Mesothelial cell of epicardium (in vitro differentiated cells): ENCODE data around the gene PTPRJ. TPM values are rescaled to one million over a fixed set of nuclear protein-coding genes. Genes with fewer than 3 reads are reported as not detected.
"Not testable (repeated sequence)": the region's sequence is repeated elsewhere in the genome, so short reads cannot be mapped to it uniquely, and the experiment has no call there.

Experiments
- DNase-seq, 2 experiments: peaks; one replicate each; pipeline ENCODE4 v3.0.0; 2021; ENCODE audit warnings: low spot score in 2 of 2; ENCODE audit not compliant: unreplicated experiment in 2 of 2
- H3K27ac Mint-ChIP-seq: 2 replicates; pipeline ENCODE4 v1.8.0; 2021; ENCODE audit warnings: mixed read lengths
- H3K27me3 Mint-ChIP-seq: 2 replicates; pipeline ENCODE4 v1.8.0; 2021; ENCODE audit warnings: low read depth, mixed read lengths
- H3K36me3 Mint-ChIP-seq: 2 replicates; pipeline ENCODE4 v1.8.0; 2021; ENCODE audit warnings: mixed read lengths
- H3K4me1 Mint-ChIP-seq: 2 replicates; pipeline ENCODE4 v1.8.0; 2021; ENCODE audit warnings: mixed read lengths
- H3K4me3 Mint-ChIP-seq: 2 replicates; pipeline ENCODE4 v1.8.0; 2021; ENCODE audit warnings: mild to moderate bottlenecking, moderate library complexity, mixed read lengths
- H3K9me3 Mint-ChIP-seq: 2 replicates; pipeline ENCODE4 v1.8.0; 2021; ENCODE audit warnings: mixed read lengths
- total RNA-seq: library from RNA; stranded (reverse); gene quantifications from 3 replicates; pipeline ENCODE4 v1.2.1, GENCODE V29; 2021
- TF ChIP-seq, protein P1 (sequence below): fragments of 200-600 bp; sonication (generic); IDR thresholded peaks from one replicate; pipeline ENCODE4 v1.5.0; 2021; ENCODE audit warnings: antibody characterized with exemption; ENCODE audit not compliant: unreplicated experiment

PTPRJ gene
- total RNA-seq, 1 donor from 2014 or later, result 26.2 TPM

DNA sequence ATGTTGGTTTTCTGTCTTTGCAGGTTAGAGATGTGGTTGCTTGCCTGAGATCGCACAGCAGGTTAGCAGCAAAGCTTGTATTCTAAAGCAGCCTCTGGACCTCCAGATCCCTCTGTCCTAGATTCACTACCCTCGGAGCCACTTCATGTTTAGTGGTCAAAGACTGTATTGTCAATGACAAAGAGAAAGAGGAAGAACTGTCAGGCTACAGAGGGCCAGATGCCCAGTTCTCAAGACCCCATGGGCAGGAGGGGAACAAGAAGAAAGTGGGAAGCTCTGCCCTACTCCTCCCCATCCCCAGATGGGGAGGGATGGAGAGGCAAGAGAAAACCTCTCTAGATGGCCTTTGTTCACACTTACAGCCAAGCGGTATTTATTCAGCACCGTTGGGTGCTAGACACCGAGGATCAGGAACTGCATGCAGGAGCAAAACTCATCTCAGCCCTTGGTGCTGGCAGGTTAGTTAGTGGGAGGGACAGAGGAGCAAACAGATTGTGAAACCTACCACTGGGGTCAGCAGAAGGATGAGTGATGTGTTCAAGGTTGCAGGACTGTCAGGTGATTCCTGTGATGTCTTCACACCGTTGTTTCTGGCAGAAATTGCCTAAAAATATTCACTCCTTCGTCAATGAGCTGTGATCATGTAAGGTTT is 38.3 kb upstream of the PTPRJ start:
- no peaks in the 10 kb centered on the region for H3K36me3 Mint-ChIP-seq
- H3K4me3 Mint-ChIP-seq, result no peak overlapping the region
- H3K4me1 Mint-ChIP-seq, result peaks cover 30% of the 10 kb centered on the region
- no peaks in the 10 kb centered on the region for H3K9me3 Mint-ChIP-seq
- H3K27ac Mint-ChIP-seq, result no peak overlapping the region
- no peaks in the 10 kb centered on the region for H3K27me3 Mint-ChIP-seq
- no peak for DNase-seq
- TF ChIP-seq, protein P1, sequence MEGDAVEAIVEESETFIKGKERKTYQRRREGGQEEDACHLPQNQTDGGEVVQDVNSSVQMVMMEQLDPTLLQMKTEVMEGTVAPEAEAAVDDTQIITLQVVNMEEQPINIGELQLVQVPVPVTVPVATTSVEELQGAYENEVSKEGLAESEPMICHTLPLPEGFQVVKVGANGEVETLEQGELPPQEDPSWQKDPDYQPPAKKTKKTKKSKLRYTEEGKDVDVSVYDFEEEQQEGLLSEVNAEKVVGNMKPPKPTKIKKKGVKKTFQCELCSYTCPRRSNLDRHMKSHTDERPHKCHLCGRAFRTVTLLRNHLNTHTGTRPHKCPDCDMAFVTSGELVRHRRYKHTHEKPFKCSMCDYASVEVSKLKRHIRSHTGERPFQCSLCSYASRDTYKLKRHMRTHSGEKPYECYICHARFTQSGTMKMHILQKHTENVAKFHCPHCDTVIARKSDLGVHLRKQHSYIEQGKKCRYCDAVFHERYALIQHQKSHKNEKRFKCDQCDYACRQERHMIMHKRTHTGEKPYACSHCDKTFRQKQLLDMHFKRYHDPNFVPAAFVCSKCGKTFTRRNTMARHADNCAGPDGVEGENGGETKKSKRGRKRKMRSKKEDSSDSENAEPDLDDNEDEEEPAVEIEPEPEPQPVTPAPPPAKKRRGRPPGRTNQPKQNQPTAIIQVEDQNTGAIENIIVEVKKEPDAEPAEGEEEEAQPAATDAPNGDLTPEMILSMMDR, result no peak

GRCh38 chr11:47943721-47944586 is 36.4 kb upstream of the PTPRJ start:
- Mint-ChIP-seq H3K27ac (peak overlapping the region; percentile 39), H3K4me3 (no peak overlapping the region), H3K9me3 (no peaks in the 10 kb centered on the region), H3K27me3 (no peaks in the 10 kb centered on the region), H3K36me3 (no peaks in the 10 kb centered on the region), H3K4me1 (peaks cover 31% of the 10 kb centered on the region)
- DNase-seq, result no peak
- TF ChIP-seq, protein P1, result no peak

GRCh38 chr11:47944632-47945031 is 35.7 kb upstream of the PTPRJ start:
- no peak overlapping the region for H3K4me3 Mint-ChIP-seq
- no peaks in the 10 kb centered on the region for H3K27me3 Mint-ChIP-seq
- H3K27ac Mint-ChIP-seq, result peak overlapping the region; percentile 39
- DNase-seq, result no peak
- peaks cover 28% of the 10 kb centered on the region for H3K4me1 Mint-ChIP-seq
- no peaks in the 10 kb centered on the region for H3K36me3 Mint-ChIP-seq
- H3K9me3 Mint-ChIP-seq, result no peaks in the 10 kb centered on the region
- TF ChIP-seq, protein P1, result no peak

GRCh38 chr11:47946682-47947559 is 33.4 kb upstream of the PTPRJ start:
- peak in 1 of 2 experiments; percentile 23 for DNase-seq
- Mint-ChIP-seq H3K27me3 (no peaks in the 10 kb centered on the region), H3K27ac (peak overlapping the region; percentile 81), H3K9me3 (no peaks in the 10 kb centered on the region), H3K4me1 (peaks cover 31% of the 10 kb centered on the region), H3K36me3 (no peaks in the 10 kb centered on the region), H3K4me3 (no peak overlapping the region)
- TF ChIP-seq, protein P1, result no peak

DNA sequence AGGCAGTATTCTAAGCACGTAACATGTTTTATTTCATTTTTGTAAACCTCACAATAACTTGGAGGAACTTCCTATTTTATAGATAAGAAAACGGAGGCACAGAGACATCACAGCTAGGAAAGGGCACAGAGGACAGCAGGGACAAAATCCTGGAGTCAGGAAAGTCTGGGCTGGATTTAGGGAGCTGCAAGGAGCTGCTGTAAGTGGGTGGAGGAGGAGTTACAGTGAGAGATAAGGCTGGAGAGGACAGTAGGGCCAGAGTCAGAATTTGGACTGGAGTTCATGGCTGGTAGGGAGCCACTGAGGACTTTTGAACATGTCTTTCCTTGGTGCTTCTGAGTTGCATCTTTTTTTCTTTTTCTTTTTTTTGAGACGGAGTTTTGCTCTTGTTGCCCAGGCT is 32.2 kb upstream of the PTPRJ start:
- Mint-ChIP-seq H3K4me3 (no peak overlapping the region), H3K36me3 (no peaks in the 10 kb centered on the region), H3K4me1 (peaks cover 31% of the 10 kb centered on the region), H3K27ac (no peak overlapping the region), H3K27me3 (no peaks in the 10 kb centered on the region), H3K9me3 (no peaks in the 10 kb centered on the region)
- no peak for DNase-seq
- TF ChIP-seq, protein P1, result no peak

DNA sequence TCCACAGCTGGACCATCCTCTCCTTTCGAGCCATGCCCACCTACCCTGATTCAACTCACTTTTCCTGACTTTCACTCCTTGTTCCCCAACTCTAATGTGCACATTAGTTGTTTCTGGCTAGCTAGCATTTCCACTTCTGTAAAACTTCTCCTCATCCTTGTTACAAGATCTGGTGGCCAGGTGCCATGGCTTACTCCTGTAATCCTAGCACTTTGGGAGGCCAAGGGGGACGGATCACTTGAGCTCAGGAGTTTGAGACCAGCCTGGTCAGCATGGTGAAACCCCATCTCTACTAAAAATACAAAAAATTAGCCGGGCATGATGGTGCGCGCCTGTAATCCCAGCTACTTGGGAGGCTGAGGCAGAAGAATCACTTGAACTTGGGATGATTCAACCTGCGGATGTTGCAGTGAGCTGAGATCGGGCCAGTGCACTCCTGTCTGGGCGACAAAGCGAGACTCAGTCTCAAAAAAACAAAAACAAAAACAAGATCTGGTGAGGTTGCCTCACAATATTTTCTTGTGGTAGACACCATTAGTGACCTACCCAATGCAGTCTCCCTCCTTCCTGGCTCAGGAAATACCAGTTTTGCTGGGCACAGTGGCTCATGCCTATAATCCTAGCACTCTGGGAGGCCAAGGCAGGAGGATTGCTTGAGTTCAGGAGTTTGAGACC is 31.2 kb upstream of the PTPRJ start:
- not testable (repeated sequence) for H3K4me3 Mint-ChIP-seq, H3K9me3 Mint-ChIP-seq, H3K27me3 Mint-ChIP-seq, DNase-seq, H3K36me3 Mint-ChIP-seq
- peak overlapping the region; percentile 1 for H3K27ac Mint-ChIP-seq
- peaks cover 28% of the 10 kb centered on the region for H3K4me1 Mint-ChIP-seq
